SK-N-SH (cell line): ENCODE data around the gene S100A4. TPM values are rescaled to one million over a fixed set of nuclear protein-coding genes. Genes with fewer than 3 reads are reported as not detected.

ENCODE experiments used
- CTCF ChIA-PET: fragments of 300-600, 350-600 bp; formaldehyde crosslinking; extraction: SDS; loops from one replicate; lab custom pipeline; 2021; lab: Yijun Ruan, JAX
- POLR2A ChIA-PET: fragments of 350-600 bp; sonication (Branson Sonifier 250); formaldehyde crosslinking; extraction: SDS; loops from one replicate; lab custom pipeline; 2020; ENCODE audit warnings: antibody characterized with exemption, inconsistent platforms; lab: Yijun Ruan, JAX
- DNase-seq: peaks from one replicate; pipeline ENCODE4 v3.0.0; 2012
- H2AFZ ChIP-seq: fragments of 200-600 bp; sonication (generic); 2 replicates; pipeline ENCODE4 v1.8.1; 2016; ENCODE audit warnings: antibody characterized with exemption, mild to moderate bottlenecking, low read depth
- H3F3A ChIP-seq: fragments of 200-600 bp; sonication (generic); replicated peaks from 2 replicates; pipeline ENCODE3; 2016; ENCODE audit warnings: antibody characterized with exemption, mild to moderate bottlenecking; ENCODE audit not compliant: insufficient read depth
- H3K27ac ChIP-seq, 2 experiments: fragments of 200-500 bp in 1 of 2; fragments of 200-600 bp in 1 of 2; sonication (Bioruptor generic) in 1 of 2; sonication (generic), shearing (Covaris generic) in 1 of 2; 2 replicates each; pipeline versions ENCODE4 v1.5.1 to v1.6.1; 2014 to 2016; ENCODE audit warnings: low read depth in 2 of 2, inconsistent platforms in 1 of 2, low read length in 1 of 2, mild to moderate bottlenecking in 1 of 2, mixed read lengths in 1 of 2
- H3K27me3 ChIP-seq: fragments of 200-600 bp; sonication (generic), shearing (Covaris generic); 2 replicates; pipeline ENCODE4 v1.6.1; 2016; ENCODE audit warnings: mixed run types; ENCODE audit not compliant: insufficient read depth
- H3K36me3 ChIP-seq, 2 experiments: fragments of 200-500 bp in 1 of 2; fragments of 200-600 bp in 1 of 2; sonication (Bioruptor generic) in 1 of 2; sonication (generic) in 1 of 2; replicated peaks in 1 of 2; 2 replicates each; pipeline versions ENCODE3 to v1.5.1; 2014 to 2016; ENCODE audit warnings: low read length in 1 of 2, mild to moderate bottlenecking in 1 of 2; ENCODE audit not compliant: insufficient read depth in 2 of 2, control insufficient read depth in 1 of 2
- H3K4me1 ChIP-seq, 2 experiments: fragments of 200-500 bp in 1 of 2; fragments of 200-600 bp in 1 of 2; sonication (Bioruptor generic) in 1 of 2; sonication (generic), shearing (Covaris generic) in 1 of 2; 2 replicates each; pipeline versions ENCODE4 v1.5.1 to v1.6.1; 2014 to 2016; ENCODE audit warnings: low read depth in 1 of 2, low read length in 1 of 2, mixed run types in 1 of 2; ENCODE audit not compliant: insufficient read depth in 2 of 2, control insufficient read depth in 1 of 2
- H3K4me2 ChIP-seq: fragments of 200-600 bp; sonication (generic), shearing (Covaris generic); 2 replicates; pipeline ENCODE4 v1.6.1; 2017; ENCODE audit warnings: mixed run types
- H3K4me3 ChIP-seq, 2 experiments: fragments of 200-500 bp in 1 of 2; fragments of 200-600 bp in 1 of 2; sonication (Bioruptor generic) in 1 of 2; sonication (generic), shearing (Covaris generic) in 1 of 2; 2 replicates each; pipeline versions ENCODE4 v1.5.1 to v1.8.1; 2014 to 2016; ENCODE audit warnings: low read depth in 2 of 2, inconsistent platforms in 1 of 2, low read length in 1 of 2, mild to moderate bottlenecking in 1 of 2, mixed read lengths in 1 of 2, moderate library complexity in 1 of 2
- H3K79me2 ChIP-seq: fragments of 200-600 bp; sonication (generic); 2 replicates; pipeline ENCODE4 v1.8.1; 2017; ENCODE audit warnings: mild to moderate bottlenecking; ENCODE audit not compliant: insufficient read depth
- H3K9ac ChIP-seq: fragments of 200-600 bp; sonication (generic); 2 replicates; pipeline ENCODE4 v1.6.1; 2017; ENCODE audit warnings: mixed run types
- H3K9me2 ChIP-seq: fragments of 200-600 bp; sonication (generic); 2 replicates; pipeline ENCODE4 v1.6.1; 2017; ENCODE audit warnings: mixed run types
- H3K9me3 ChIP-seq: fragments of 200-600 bp; sonication (generic); 2 replicates; pipeline ENCODE4 v1.6.1; 2017; ENCODE audit warnings: mixed run types, mild to moderate bottlenecking, moderate library complexity
- H4K20me1 ChIP-seq: fragments of 200-600 bp; sonication (generic); 2 replicates; pipeline ENCODE4 v1.6.1; 2017; ENCODE audit warnings: mild to moderate bottlenecking, mixed run types; ENCODE audit not compliant: insufficient read depth
- FOSL2 ChIP-seq: IDR thresholded peaks from 2 replicates; pipeline ENCODE4 v1.4.0; 2012; ENCODE audit warnings: low read depth, mild to moderate bottlenecking, moderate library complexity, borderline replicate concordance
- FOXJ3 ChIP-seq: sonication (generic); formaldehyde crosslinking; IDR thresholded peaks from 2 replicates; pipeline ENCODE4 v1.5.1; 2020; ENCODE audit warnings: mild to moderate bottlenecking, missing genetic modification reagents
- MEF2A ChIP-seq: IDR thresholded peaks from 2 replicates; pipeline ENCODE4 v1.4.0; 2012; ENCODE audit warnings: low read depth, borderline replicate concordance
- NRF1 ChIP-seq: IDR thresholded peaks from 2 replicates; pipeline ENCODE4 v1.6.1; 2012; ENCODE audit warnings: low read depth, mild to moderate bottlenecking, low read length
- POLR2AphosphoS5 ChIP-seq: IDR thresholded peaks from 2 replicates; pipeline ENCODE4 v1.6.1; 2012; ENCODE audit warnings: low read depth, low read length
- RAD21 ChIP-seq: IDR thresholded peaks from 2 replicates; pipeline ENCODE4 v1.6.1; 2012; ENCODE audit warnings: mild to moderate bottlenecking, low read length
- RXRA ChIP-seq: IDR thresholded peaks from 2 replicates; pipeline ENCODE4 v1.4.0; 2012; ENCODE audit warnings: low read depth, mild to moderate bottlenecking, borderline replicate concordance
- SIN3A ChIP-seq: IDR thresholded peaks from 2 replicates; pipeline ENCODE4 v1.6.1; 2012; ENCODE audit warnings: low read depth, mild to moderate bottlenecking, low read length, moderate library complexity, borderline replicate concordance
- SMC3 ChIP-seq: IDR thresholded peaks from 2 replicates; pipeline ENCODE4 v1.6.1; 2012; ENCODE audit warnings: low read depth, low read length, improper control_type of control experiment
- TAF1 ChIP-seq: IDR thresholded peaks from 2 replicates; pipeline ENCODE4 v1.6.1; 2012; ENCODE audit warnings: low read depth, mild to moderate bottlenecking, low read length, moderate library complexity, borderline replicate concordance
- TEAD4 ChIP-seq: IDR thresholded peaks from 2 replicates; pipeline ENCODE4 v1.4.0; 2012; ENCODE audit warnings: mild to moderate bottlenecking, borderline replicate concordance; ENCODE audit not compliant: insufficient read depth
- YY1 ChIP-seq: IDR thresholded peaks from 2 replicates; pipeline ENCODE4 v1.4.0; 2012; ENCODE audit warnings: low read depth, mild to moderate bottlenecking
- WGBS: methylation state at CpG from one replicate; pipeline ENCODE4 v1.1.6; 2017; ENCODE audit warnings: low lambda C conversion rate; 5-methylcytosine and 5-hydroxymethylcytosine counted together
- polyA plus RNA-seq, 3 experiments: library from polyadenylated mRNA; depleted of rRNA; stranded (reverse); fragments of >200 nt; gene quantifications; 2 replicates each; pipeline ENCODE4 v1.2.3, GENCODE V29; 2012
- TF ChIP-seq, protein P1 (sequence below): fragments of 150-350 bp; IDR thresholded peaks from 2 replicates; pipeline ENCODE4 v1.6.1; 2016; ENCODE audit warnings: mild to moderate bottlenecking, low read depth, low read length
- TF ChIP-seq, protein P2 (sequence below): IDR thresholded peaks from 2 replicates; pipeline ENCODE4 v1.4.0; 2012; ENCODE audit warnings: low read depth
- TF ChIP-seq, protein P3 (sequence below): fragments of 150-350 bp; IDR thresholded peaks from 2 replicates; pipeline ENCODE4 v1.6.1; 2017; ENCODE audit warnings: antibody characterized with exemption, low read length, low read depth, borderline replicate concordance
- TF ChIP-seq, protein P4 (sequence below): IDR thresholded peaks from 2 replicates; pipeline ENCODE4 v1.4.0; 2012; ENCODE audit warnings: low read depth, borderline replicate concordance
- TF ChIP-seq, protein P5 (sequence below): IDR thresholded peaks from 2 replicates; pipeline ENCODE4 v1.4.0; 2012; ENCODE audit warnings: low read depth, borderline replicate concordance

S100A4 gene
- polyA plus RNA-seq, 1 of the 3 experiments (the other 2 are of a cell fraction): 25.4 TPM

DNA sequence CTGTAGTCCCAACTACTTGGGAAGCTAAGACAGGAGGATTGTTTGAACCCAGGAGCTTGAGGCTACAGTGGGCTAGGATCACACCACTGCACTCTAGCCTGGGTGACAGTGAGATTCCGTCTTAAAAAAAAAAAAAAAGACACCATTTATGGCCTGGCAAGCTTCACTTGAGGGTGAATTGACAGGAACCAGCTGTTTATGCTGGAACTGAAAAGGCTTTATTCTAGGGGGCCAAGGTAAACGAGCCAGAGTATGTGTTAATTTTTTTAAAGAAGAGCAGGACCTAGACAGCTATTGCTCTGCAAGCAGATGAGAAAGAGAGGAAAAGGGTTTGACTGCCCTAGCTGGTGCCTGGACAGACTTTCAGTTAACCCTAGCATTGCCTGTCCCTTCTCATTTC lies 46.9 kb downstream of the S100A4 start:
- Histone ChIP-seq H2AFZ (no peak overlapping the region), H3K9me3 (no peaks in the 10 kb centered on the region), H3K27ac (no peak overlapping the region), H3K4me3 (no peak overlapping the region), H3K27me3 (peaks cover 10% of the 10 kb centered on the region; the same call in 1 of the 2 replicates), H3K9me2 (no peaks in the 10 kb centered on the region), H3K4me2 (no peak overlapping the region), H3K9ac (no peak overlapping the region), H4K20me1 (no peaks in the 10 kb centered on the region), H3K79me2 (no peaks in the 10 kb centered on the region), H3K4me1 (peaks cover 0 to 3% of the 10 kb centered on the region in 2 experiments; a peak in 1 of 4 replicates), H3F3A (peaks cover 3% of the 10 kb centered on the region), H3K36me3 (no peaks in the 10 kb centered on the region)
- no peak for DNase-seq
- TF ChIP-seq RXRA: no peak
- TF ChIP-seq, protein P1, sequence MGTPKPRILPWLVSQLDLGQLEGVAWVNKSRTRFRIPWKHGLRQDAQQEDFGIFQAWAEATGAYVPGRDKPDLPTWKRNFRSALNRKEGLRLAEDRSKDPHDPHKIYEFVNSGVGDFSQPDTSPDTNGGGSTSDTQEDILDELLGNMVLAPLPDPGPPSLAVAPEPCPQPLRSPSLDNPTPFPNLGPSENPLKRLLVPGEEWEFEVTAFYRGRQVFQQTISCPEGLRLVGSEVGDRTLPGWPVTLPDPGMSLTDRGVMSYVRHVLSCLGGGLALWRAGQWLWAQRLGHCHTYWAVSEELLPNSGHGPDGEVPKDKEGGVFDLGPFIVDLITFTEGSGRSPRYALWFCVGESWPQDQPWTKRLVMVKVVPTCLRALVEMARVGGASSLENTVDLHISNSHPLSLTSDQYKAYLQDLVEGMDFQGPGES: no peak
- no peak for TF ChIP-seq FOSL2
- TF ChIP-seq POLR2AphosphoS5: no peak
- TF ChIP-seq, protein P2, sequence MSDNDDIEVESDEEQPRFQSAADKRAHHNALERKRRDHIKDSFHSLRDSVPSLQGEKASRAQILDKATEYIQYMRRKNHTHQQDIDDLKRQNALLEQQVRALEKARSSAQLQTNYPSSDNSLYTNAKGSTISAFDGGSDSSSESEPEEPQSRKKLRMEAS: no peak
- no peak for TF ChIP-seq NRF1
- no peak for TF ChIP-seq SMC3
- no peak for TF ChIP-seq TEAD4
- TF ChIP-seq, protein P3, sequence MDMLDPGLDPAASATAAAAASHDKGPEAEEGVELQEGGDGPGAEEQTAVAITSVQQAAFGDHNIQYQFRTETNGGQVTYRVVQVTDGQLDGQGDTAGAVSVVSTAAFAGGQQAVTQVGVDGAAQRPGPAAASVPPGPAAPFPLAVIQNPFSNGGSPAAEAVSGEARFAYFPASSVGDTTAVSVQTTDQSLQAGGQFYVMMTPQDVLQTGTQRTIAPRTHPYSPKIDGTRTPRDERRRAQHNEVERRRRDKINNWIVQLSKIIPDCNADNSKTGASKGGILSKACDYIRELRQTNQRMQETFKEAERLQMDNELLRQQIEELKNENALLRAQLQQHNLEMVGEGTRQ: no peak
- TF ChIP-seq MEF2A: no peak
- TF ChIP-seq, protein P4, sequence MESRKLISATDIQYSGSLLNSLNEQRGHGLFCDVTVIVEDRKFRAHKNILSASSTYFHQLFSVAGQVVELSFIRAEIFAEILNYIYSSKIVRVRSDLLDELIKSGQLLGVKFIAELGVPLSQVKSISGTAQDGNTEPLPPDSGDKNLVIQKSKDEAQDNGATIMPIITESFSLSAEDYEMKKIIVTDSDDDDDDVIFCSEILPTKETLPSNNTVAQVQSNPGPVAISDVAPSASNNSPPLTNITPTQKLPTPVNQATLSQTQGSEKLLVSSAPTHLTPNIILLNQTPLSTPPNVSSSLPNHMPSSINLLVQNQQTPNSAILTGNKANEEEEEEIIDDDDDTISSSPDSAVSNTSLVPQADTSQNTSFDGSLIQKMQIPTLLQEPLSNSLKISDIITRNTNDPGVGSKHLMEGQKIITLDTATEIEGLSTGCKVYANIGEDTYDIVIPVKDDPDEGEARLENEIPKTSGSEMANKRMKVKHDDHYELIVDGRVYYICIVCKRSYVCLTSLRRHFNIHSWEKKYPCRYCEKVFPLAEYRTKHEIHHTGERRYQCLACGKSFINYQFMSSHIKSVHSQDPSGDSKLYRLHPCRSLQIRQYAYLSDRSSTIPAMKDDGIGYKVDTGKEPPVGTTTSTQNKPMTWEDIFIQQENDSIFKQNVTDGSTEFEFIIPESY: no peak
- 15% methylated on average over 2 of the region's 2 CpGs for WGBS
- POLR2A ChIA-PET: no interaction called here
- CTCF ChIA-PET: interaction anchor here (0.9 to 6.1 kb wide), 3 partner anchors 12 to 145 kb away, joined by 4 to 76 read pairs (median 4); no protein-coding TSS in a partner anchor

DNA sequence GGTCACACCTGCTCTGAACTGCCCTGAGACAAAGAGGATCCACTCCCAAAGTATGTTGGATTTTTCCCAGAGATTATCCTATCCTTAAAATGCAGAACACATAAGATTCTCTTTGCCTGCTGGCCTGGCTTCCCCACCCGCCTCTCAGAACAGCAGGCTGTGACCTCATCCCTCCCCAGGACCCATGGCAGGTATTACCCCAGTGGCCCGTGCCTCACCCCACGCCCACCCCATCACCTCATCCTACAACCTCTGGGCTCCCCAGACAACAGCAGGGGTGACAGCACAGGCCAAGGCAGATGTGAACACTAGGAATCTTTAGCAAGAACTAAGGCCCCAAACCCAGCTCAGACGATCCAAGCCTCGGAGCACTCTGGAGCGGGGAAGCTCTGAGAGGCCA lies 50.1 kb downstream of the S100A4 start:
- Histone ChIP-seq H3K9me2 (no peaks in the 10 kb centered on the region), H3K9me3 (no peaks in the 10 kb centered on the region)
- WGBS: 24% methylated on average over 5 of the region's 6 CpGs
- TF ChIP-seq SIN3A: no peak
- no peak for TF ChIP-seq FOXJ3 (CRISPR knock-in tag)
- TF ChIP-seq, protein P5, sequence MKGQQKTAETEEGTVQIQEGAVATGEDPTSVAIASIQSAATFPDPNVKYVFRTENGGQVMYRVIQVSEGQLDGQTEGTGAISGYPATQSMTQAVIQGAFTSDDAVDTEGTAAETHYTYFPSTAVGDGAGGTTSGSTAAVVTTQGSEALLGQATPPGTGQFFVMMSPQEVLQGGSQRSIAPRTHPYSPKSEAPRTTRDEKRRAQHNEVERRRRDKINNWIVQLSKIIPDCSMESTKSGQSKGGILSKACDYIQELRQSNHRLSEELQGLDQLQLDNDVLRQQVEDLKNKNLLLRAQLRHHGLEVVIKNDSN: no peak
- TF ChIP-seq, protein P3: no peak
- no peak for TF ChIP-seq YY1
- TF ChIP-seq RAD21: no peak
- TF ChIP-seq TAF1: no peak

More for the DNA sequence above, 50.1 kb downstream of the S100A4 start:
- Histone ChIP-seq H3K79me2 (no peaks in the 10 kb centered on the region), H3K36me3 (no peaks in the 10 kb centered on the region), H3K27me3 (peaks cover 10% of the 10 kb centered on the region; the same call in 1 of the 2 replicates), H3K27ac (no peak overlapping the region), H3K4me3 (no peak overlapping the region), H3K4me2 (no peak overlapping the region), H2AFZ (no peak overlapping the region), H3K4me1 (peaks cover 0 to 3% of the 10 kb centered on the region in 2 experiments; a peak in 1 of 4 replicates), H4K20me1 (no peaks in the 10 kb centered on the region), H3K9ac (no peak overlapping the region), H3F3A (peaks cover 7% of the 10 kb centered on the region)
- ChIA-PET POLR2A (no interaction called here), CTCF (interaction anchor here (0.6 to 16.0 kb wide), 55 partner anchors 9 to 859 kb away, joined by 3 to 336 read pairs (median 4); partner anchors contain the start of genes PGLYRP4, S100A12, S100A8 and S100A9)
- DNase-seq: no peak
